Activated T-helper 17 cell treated with anti-CD3 and anti-CD28 coated beads, Interleukin-2, amount 50 U/mL, for 72 hours (primary cell): ENCODE measurements around the gene DDX19B. TPM values are rescaled to one million over a fixed set of nuclear protein-coding genes. Genes with fewer than 3 reads are reported as not detected.
"Not testable (repeated sequence)": the region's sequence is repeated elsewhere in the genome, so short reads cannot be mapped to it uniquely, and the experiment has no call there.

ENCODE experiments used
- ATAC-seq: fragments of 150-1000 bp; cut with Tn5 transposase; replicated peaks from 2 replicates; pipeline ENCODE4 v1.10.0; 2021; ENCODE audit warnings: mild to moderate bottlenecking, moderate library complexity
- H3K27ac Mint-ChIP-seq: one replicate; pipeline ENCODE4 v1.8.0; 2022; ENCODE audit warnings: mixed read lengths
- H3K27me3 Mint-ChIP-seq: one replicate; pipeline ENCODE4 v1.8.0; 2022; ENCODE audit warnings: mixed read lengths
- H3K36me3 Mint-ChIP-seq: one replicate; pipeline ENCODE4 v1.8.0; 2022; ENCODE audit warnings: low read depth, mild to moderate bottlenecking, mixed read lengths
- H3K4me1 Mint-ChIP-seq: one replicate; pipeline ENCODE4 v1.8.0; 2022; ENCODE audit warnings: mixed read lengths
- H3K4me3 Mint-ChIP-seq: one replicate; pipeline ENCODE4 v1.8.0; 2022; ENCODE audit warnings: mild to moderate bottlenecking, mixed read lengths
- H3K9me3 Mint-ChIP-seq: one replicate; pipeline ENCODE4 v1.8.0; 2022; ENCODE audit warnings: mixed read lengths
- total RNA-seq, 2 donors: library from RNA; stranded (reverse); gene quantifications; one replicate each; pipeline ENCODE4 v1.2.3, GENCODE V29; 2022

The DDX19B gene
- total RNA-seq, 2 donors from 2014 or later, result 35.2 to 35.4 TPM

GRCh38 chr16:70359552-70359951, 60.6 kb downstream of the DDX19B start:
- Mint-ChIP-seq H3K27ac (no peak overlapping the region), H3K4me1 (no peaks in the 10 kb centered on the region), H3K4me3 (no peak overlapping the region), H3K9me3 (no peaks in the 10 kb centered on the region), H3K36me3 (peaks cover 96% of the 10 kb centered on the region), H3K27me3 (no peaks in the 10 kb centered on the region)
- no peak for ATAC-seq

GRCh38 chr16:70364399-70364798, 65.4 kb downstream of the DDX19B start:
- H3K36me3 Mint-ChIP-seq, result peaks cover 98% of the 10 kb centered on the region
- no peak overlapping the region for H3K4me3 Mint-ChIP-seq
- ATAC-seq, result peak; percentile 29
- H3K27me3 Mint-ChIP-seq, result no peaks in the 10 kb centered on the region
- no peak overlapping the region for H3K27ac Mint-ChIP-seq
- no peaks in the 10 kb centered on the region for H3K9me3 Mint-ChIP-seq
- H3K4me1 Mint-ChIP-seq, result no peaks in the 10 kb centered on the region

GRCh38 chr16:70370145-70370544, 71.2 kb downstream of the DDX19B start:
- not testable (repeated sequence) for H3K27me3 Mint-ChIP-seq, H3K9me3 Mint-ChIP-seq, H3K4me3 Mint-ChIP-seq, H3K4me1 Mint-ChIP-seq
- H3K27ac Mint-ChIP-seq, result peak overlapping the region; percentile 70
- H3K36me3 Mint-ChIP-seq, result peaks cover 99% of the 10 kb centered on the region
- peak; percentile 68 for ATAC-seq

GRCh38 chr16:70370924-70371323, 71.9 kb downstream of the DDX19B start:
- H3K9me3 Mint-ChIP-seq, result no peaks in the 10 kb centered on the region
- peak overlapping the region; percentile 26 for H3K27ac Mint-ChIP-seq
- no peaks in the 10 kb centered on the region for H3K27me3 Mint-ChIP-seq
- no peak for ATAC-seq
- H3K4me1 Mint-ChIP-seq, result no peaks in the 10 kb centered on the region
- H3K36me3 Mint-ChIP-seq, result peaks cover 99% of the 10 kb centered on the region
- no peak overlapping the region for H3K4me3 Mint-ChIP-seq

GRCh38 chr16:70372921-70373728, 74.1 kb downstream of the DDX19B start:
- Mint-ChIP-seq H3K4me1 (no peaks in the 10 kb centered on the region), H3K27me3 (no peaks in the 10 kb centered on the region), H3K9me3 (no peaks in the 10 kb centered on the region), H3K27ac (peak overlapping the region; percentile 11), H3K4me3 (no peak overlapping the region), H3K36me3 (peaks cover 94% of the 10 kb centered on the region)
- ATAC-seq, result no peak

GRCh38 chr16:70374213-70374612, 75.2 kb downstream of the DDX19B start:
- Mint-ChIP-seq H3K4me3 (no peak overlapping the region), H3K36me3 (peaks cover 93% of the 10 kb centered on the region)
- ATAC-seq, result no peak

GRCh38 chr16:70375636-70376611, 76.9 kb downstream of the DDX19B start:
- peaks cover 88% of the 10 kb centered on the region for H3K36me3 Mint-ChIP-seq
- H3K4me1 Mint-ChIP-seq, result no peaks in the 10 kb centered on the region
- H3K27ac Mint-ChIP-seq, result no peak overlapping the region
- no peaks in the 10 kb centered on the region for H3K9me3 Mint-ChIP-seq
- H3K4me3 Mint-ChIP-seq, result no peak overlapping the region
- ATAC-seq, result no peak
- H3K27me3 Mint-ChIP-seq, result no peaks in the 10 kb centered on the region

More at GRCh38 chr16:70374213-70374612, 75.2 kb downstream of the DDX19B start:
- Mint-ChIP-seq H3K4me1 (no peaks in the 10 kb centered on the region), H3K9me3 (no peaks in the 10 kb centered on the region), H3K27ac (no peak overlapping the region), H3K27me3 (no peaks in the 10 kb centered on the region)

GRCh38 chr16:70377782-70378181, 78.8 kb downstream of the DDX19B start:
- H3K27me3 Mint-ChIP-seq, result no peaks in the 10 kb centered on the region
- H3K36me3 Mint-ChIP-seq, result peaks cover 69% of the 10 kb centered on the region
- no peak overlapping the region for H3K4me3 Mint-ChIP-seq
- no peak for ATAC-seq
- H3K9me3 Mint-ChIP-seq, result no peaks in the 10 kb centered on the region
- no peaks in the 10 kb centered on the region for H3K4me1 Mint-ChIP-seq
- no peak overlapping the region for H3K27ac Mint-ChIP-seq

- Mint-ChIP-seq H3K4me1 (no peaks in the 10 kb centered on the region), H3K9me3 (no peaks in the 10 kb centered on the region), H3K4me3 (peak overlapping the region; percentile 88), H3K27ac (no peak overlapping the region), H3K36me3 (peaks cover 58% of the 10 kb centered on the region), H3K27me3 (no peaks in the 10 kb centered on the region)
- ATAC-seq, result no peak
Measured at GRCh38 chr16:70378869-70379493, 80.0 kb downstream of the DDX19B start.

GRCh38 chr16:70380248-70380918, 81.4 kb downstream of the DDX19B start:
- H3K4me3 Mint-ChIP-seq, result peak overlapping the region; percentile 88
- no peaks in the 10 kb centered on the region for H3K9me3 Mint-ChIP-seq
- peak overlapping the region; percentile 94 for H3K27ac Mint-ChIP-seq

GRCh38 chr16:70380919-70381603, 82.1 kb downstream of the DDX19B start:
- Mint-ChIP-seq H3K27ac (peak overlapping the region; percentile 94), H3K36me3 (peaks cover 37% of the 10 kb centered on the region), H3K9me3 (no peaks in the 10 kb centered on the region), H3K27me3 (no peaks in the 10 kb centered on the region), H3K4me1 (no peaks in the 10 kb centered on the region), H3K4me3 (peak overlapping the region; percentile 88)
- peak; percentile 95 for ATAC-seq

More at GRCh38 chr16:70380248-70380918, 81.4 kb downstream of the DDX19B start:
- Mint-ChIP-seq H3K36me3 (peaks cover 44% of the 10 kb centered on the region), H3K4me1 (no peaks in the 10 kb centered on the region), H3K27me3 (no peaks in the 10 kb centered on the region)
- ATAC-seq, result peak; percentile 56

GRCh38 chr16:70381604-70382342, 82.8 kb downstream of the DDX19B start:
- no peak for ATAC-seq
- Mint-ChIP-seq H3K36me3 (peaks cover 30% of the 10 kb centered on the region), H3K9me3 (no peaks in the 10 kb centered on the region), H3K27ac (peak overlapping the region; percentile 94), H3K4me3 (peak overlapping the region; percentile 88), H3K27me3 (no peaks in the 10 kb centered on the region), H3K4me1 (no peaks in the 10 kb centered on the region)

- Mint-ChIP-seq H3K36me3 (peaks cover 26% of the 10 kb centered on the region), H3K27me3 (no peaks in the 10 kb centered on the region), H3K27ac (peak overlapping the region; percentile 51), H3K4me1 (no peaks in the 10 kb centered on the region), H3K4me3 (no peak overlapping the region), H3K9me3 (no peaks in the 10 kb centered on the region)
- no peak for ATAC-seq
Measured at GRCh38 chr16:70383421-70383960, 84.5 kb downstream of the DDX19B start.
